Endodermal cell (in vitro differentiated cells): ENCODE data around the gene EIF3F. TPM values are rescaled to one million over a fixed set of nuclear protein-coding genes. Genes with fewer than 3 reads are reported as not detected.
A peak's percentile ranks its signal among the peaks of the same experiment; 100 is the strongest.

Experiments used
- DNase-seq: peaks from one replicate; pipeline ENCODE4 v3.0.0-alpha.2; 2017
- H3K27ac ChIP-seq: 2 replicates; pipeline ENCODE4 v1.5.1; 2013; ENCODE audit warnings: mild to moderate bottlenecking, low read depth, low read length, moderate library complexity
- H3K27me3 ChIP-seq: 2 replicates; pipeline ENCODE4 v1.6.1; 2013; ENCODE audit warnings: mild to moderate bottlenecking, low read length, moderate library complexity; ENCODE audit not compliant: insufficient read depth, control insufficient read depth, poor library complexity, severe bottlenecking
- H3K36me3 ChIP-seq: 2 replicates; pipeline ENCODE4 v1.7.0; 2013; ENCODE audit warnings: mild to moderate bottlenecking, low read length, moderate library complexity; ENCODE audit not compliant: control insufficient read depth, insufficient read depth
- H3K4me1 ChIP-seq: one replicate; pipeline ENCODE4 v1.7.0; 2013; ENCODE audit warnings: low read length; ENCODE audit not compliant: control insufficient read depth, insufficient read depth
- H3K4me3 ChIP-seq: 2 replicates; pipeline ENCODE4 v1.5.1; 2013; ENCODE audit warnings: mild to moderate bottlenecking, low read length, moderate library complexity
- H3K9ac ChIP-seq: 2 replicates; pipeline ENCODE4 v1.6.1; 2013; ENCODE audit warnings: mild to moderate bottlenecking, low read length, moderate library complexity; ENCODE audit not compliant: poor library complexity, severe bottlenecking; ENCODE audit errors: extremely low read depth
- H3K9me3 ChIP-seq: 2 replicates; pipeline ENCODE4 v1.6.1; 2013; ENCODE audit warnings: mild to moderate bottlenecking, low read length, moderate library complexity; ENCODE audit not compliant: control insufficient read depth
- H3K27ac Mint-ChIP-seq: 2 replicates; pipeline ENCODE4 v1.8.0; 2020; ENCODE audit warnings: mixed read lengths
- H3K27me3 Mint-ChIP-seq: 2 replicates; pipeline ENCODE4 v1.8.0; 2021; ENCODE audit warnings: mild to moderate bottlenecking, mixed read lengths; ENCODE audit not compliant: insufficient read depth
- H3K36me3 Mint-ChIP-seq: 2 replicates; pipeline ENCODE4 v1.8.0; 2020; ENCODE audit warnings: low read depth, mixed read lengths
- H3K4me1 Mint-ChIP-seq: 2 replicates; pipeline ENCODE4 v1.8.0; 2020; ENCODE audit warnings: mixed read lengths
- H3K4me3 Mint-ChIP-seq: 2 replicates; pipeline ENCODE4 v1.8.0; 2020; ENCODE audit warnings: mild to moderate bottlenecking, moderate library complexity, mixed read lengths
- H3K9me3 Mint-ChIP-seq: 2 replicates; pipeline ENCODE4 v1.8.0; 2020; ENCODE audit warnings: mild to moderate bottlenecking, mixed read lengths
- CTCF ChIP-seq: fragments of 200-600 bp; sonication (generic); conservative IDR thresholded peaks from 2 replicates; pipeline ENCODE4 v1.5.0; 2021; ENCODE audit warnings: antibody characterized with exemption, mild to moderate bottlenecking
- WGBS, 2 experiments: methylation state at CpG; one replicate each; pipeline versions ENCODE4 v1.1.5 to v1.1.7; 2013; ENCODE audit warnings: missing lambda C conversion rate in 2 of 2, mixed read lengths in 1 of 2; ENCODE audit not compliant: insufficient coverage in 1 of 2, insufficient read length in 1 of 2; 5-methylcytosine and 5-hydroxymethylcytosine counted together
- total RNA-seq, 2 donors: library from RNA; stranded (reverse); fragmentation: NEBNext Ultra II Directional in 1 of 2; extraction: Animal tissue kit (Norgen Biotek cat#: 25700) in 1 of 2; gene quantifications; 2 replicates in 1 of 2; 3 replicates in 1 of 2; pipeline ENCODE4 v1.2.1, GENCODE V29; 2021

Gene EIF3F
- total RNA-seq, 2 donors from 2014 or later, result 349 to 354 TPM

GRCh38 chr11:8036986-8037385 is 49.8 kb downstream of the EIF3F start:
- DNase-seq, result no peak
- Histone ChIP-seq H3K4me3 (no peak overlapping the region), H3K36me3 (no peaks in the 10 kb centered on the region), H3K27ac (no peak overlapping the region), H3K4me1 (no peaks in the 10 kb centered on the region), H3K9me3 (no peaks in the 10 kb centered on the region), H3K9ac (no peak overlapping the region), H3K27me3 (peaks cover 11% of the 10 kb centered on the region)
- Mint-ChIP-seq H3K4me3 (no peak overlapping the region), H3K27me3 (peaks cover 28% of the 10 kb centered on the region), H3K27ac (no peak overlapping the region), H3K9me3 (no peaks in the 10 kb centered on the region), H3K4me1 (peaks cover 5% of the 10 kb centered on the region), H3K36me3 (no peaks in the 10 kb centered on the region)
- WGBS, 2 experiments, result 95 to 100% methylated on average over 3 to 4 of the region's 5 CpGs
- TF ChIP-seq CTCF, result no peak

GRCh38 chr11:8038393-8038792 is 51.3 kb downstream of the EIF3F start:
- 72 to 77% methylated on average over 6 to 8 of the region's 8 CpGs for WGBS, 2 experiments
- TF ChIP-seq CTCF, result no peak
- Histone ChIP-seq H3K4me3 (no peak overlapping the region), H3K9ac (no peak overlapping the region), H3K36me3 (no peaks in the 10 kb centered on the region), H3K27me3 (no peaks in the 10 kb centered on the region), H3K27ac (peak overlapping the region; percentile 16), H3K9me3 (no peaks in the 10 kb centered on the region), H3K4me1 (no peaks in the 10 kb centered on the region)
- Mint-ChIP-seq H3K4me3 (no peak overlapping the region), H3K4me1 (peaks cover 3% of the 10 kb centered on the region), H3K9me3 (peaks cover 3% of the 10 kb centered on the region), H3K36me3 (no peaks in the 10 kb centered on the region), H3K27me3 (peaks cover 21% of the 10 kb centered on the region), H3K27ac (no peak overlapping the region)
- DNase-seq, result no peak

GRCh38 chr11:8038811-8039529 is 51.8 kb downstream of the EIF3F start:
- no peak overlapping the region for H3K27ac ChIP-seq
- no peak overlapping the region for H3K4me3 Mint-ChIP-seq
- no peaks in the 10 kb centered on the region for H3K36me3 ChIP-seq
- peaks cover 3% of the 10 kb centered on the region for H3K9me3 Mint-ChIP-seq
- H3K27ac Mint-ChIP-seq, result no peak overlapping the region
- no peaks in the 10 kb centered on the region for H3K36me3 Mint-ChIP-seq
- TF ChIP-seq CTCF, result no peak
- 85 to 90% methylated on average over 2 to 12 of the region's 12 CpGs for WGBS, 2 experiments
- no peak overlapping the region for H3K4me3 ChIP-seq
- H3K4me1 ChIP-seq, result no peaks in the 10 kb centered on the region
- DNase-seq, result no peak
- no peaks in the 10 kb centered on the region for H3K4me1 Mint-ChIP-seq
- H3K9ac ChIP-seq, result no peak overlapping the region
- peaks cover 5% of the 10 kb centered on the region for H3K27me3 ChIP-seq
- peaks cover 26% of the 10 kb centered on the region for H3K27me3 Mint-ChIP-seq
- H3K9me3 ChIP-seq, result no peaks in the 10 kb centered on the region
